Activated naive CD4-positive, alpha-beta T cell treated with anti-CD3 and anti-CD28 coated beads, Interleukin-2, amount 10 ng/mL, durations not matched to agents 7 days and 5 days (primary cell): ENCODE results near the gene RPL12.
"Not testable (repeated sequence)": the region's sequence is repeated elsewhere in the genome, so short reads cannot be mapped to it uniquely, and the experiment has no call there.

ENCODE experiments used
- CTCF ChIA-PET: fragments of 350-600 bp; sonication (Branson Sonifier 250); formaldehyde crosslinking; loops from one replicate; lab custom pipeline; 2021; ENCODE audit warnings: antibody characterized with exemption; lab: Charles Lee
- DNase-seq: peaks from one replicate; pipeline ENCODE4 v3.0.0-alpha.2; 2020
- H3K27ac Mint-ChIP-seq: one replicate; pipeline ENCODE4 v1.8.0; 2021; ENCODE audit warnings: mild to moderate bottlenecking, moderate library complexity, mixed read lengths
- H3K27me3 Mint-ChIP-seq: one replicate; pipeline ENCODE4 v1.8.0; 2021; ENCODE audit warnings: mild to moderate bottlenecking, mixed read lengths
- H3K36me3 Mint-ChIP-seq: one replicate; pipeline ENCODE4 v1.8.0; 2021; ENCODE audit warnings: mixed read lengths
- H3K4me1 Mint-ChIP-seq: one replicate; pipeline ENCODE4 v1.8.0; 2021; ENCODE audit warnings: mixed read lengths
- H3K4me3 Mint-ChIP-seq: one replicate; pipeline ENCODE4 v1.8.0; 2021; ENCODE audit warnings: mild to moderate bottlenecking, moderate library complexity, mixed read lengths
- H3K9me3 Mint-ChIP-seq: one replicate; pipeline ENCODE4 v1.8.0; 2021; ENCODE audit warnings: mixed read lengths

Gene RPL12

GRCh38 chr9:127489471-127490115 lies 38.4 kb upstream of the RPL12 start:
- H3K9me3 Mint-ChIP-seq: no peaks in the 10 kb centered on the region
- H3K27me3 Mint-ChIP-seq: no peaks in the 10 kb centered on the region
- no peak overlapping the region for H3K4me3 Mint-ChIP-seq
- H3K27ac Mint-ChIP-seq: no peak overlapping the region
- peaks cover 4% of the 10 kb centered on the region for H3K36me3 Mint-ChIP-seq
- no peak for DNase-seq
- no peaks in the 10 kb centered on the region for H3K4me1 Mint-ChIP-seq
- CTCF ChIA-PET: interaction anchor here (1.3 to 2.7 kb wide), 2 partner anchors 14 to 245 kb away, joined by 3 to 7 read pairs; partner anchors contain the start of gene TOR2A

GRCh38 chr9:127488946-127489345 lies 37.7 kb upstream of the RPL12 start:
- peaks cover 4% of the 10 kb centered on the region for H3K36me3 Mint-ChIP-seq
- H3K4me3 Mint-ChIP-seq: no peak overlapping the region
- H3K27ac Mint-ChIP-seq: no peak overlapping the region
- H3K27me3 Mint-ChIP-seq: no peaks in the 10 kb centered on the region
- no peak for DNase-seq
- H3K9me3 Mint-ChIP-seq: no peaks in the 10 kb centered on the region
- H3K4me1 Mint-ChIP-seq: no peaks in the 10 kb centered on the region
- CTCF ChIA-PET: interaction anchor here (0.9 to 2.7 kb wide), 3 partner anchors 15 to 246 kb away, joined by 3 to 7 read pairs (median 3); partner anchors contain the start of gene TOR2A

GRCh38 chr9:127485995-127486394 lies 34.8 kb upstream of the RPL12 start:
- Mint-ChIP-seq H3K27me3 (no peaks in the 10 kb centered on the region), H3K27ac (no peak overlapping the region), H3K36me3 (peaks cover 4% of the 10 kb centered on the region), H3K4me3 (no peak overlapping the region), H3K9me3 (no peaks in the 10 kb centered on the region), H3K4me1 (no peaks in the 10 kb centered on the region)
- CTCF ChIA-PET: no interaction called here
- no peak for DNase-seq

- Mint-ChIP-seq H3K36me3 (peaks cover 3% of the 10 kb centered on the region), H3K4me3 (no peak overlapping the region), H3K9me3 (no peaks in the 10 kb centered on the region), H3K27me3 (no peaks in the 10 kb centered on the region), H3K27ac (no peak overlapping the region), H3K4me1 (no peaks in the 10 kb centered on the region)
- DNase-seq: no peak
- CTCF ChIA-PET: no interaction called here
Measured at GRCh38 chr9:127482662-127483061, 31.5 kb upstream of the RPL12 start.

GRCh38 chr9:127479507-127480081 lies 28.4 kb upstream of the RPL12 start:
- Mint-ChIP-seq H3K27me3 (no peaks in the 10 kb centered on the region), H3K4me1 (no peaks in the 10 kb centered on the region), H3K9me3 (no peaks in the 10 kb centered on the region), H3K36me3 (peaks cover 3% of the 10 kb centered on the region), H3K4me3 (no peak overlapping the region), H3K27ac (no peak overlapping the region)
- CTCF ChIA-PET: no interaction called here
- DNase-seq: no peak

- Mint-ChIP-seq H3K4me1 (peaks cover 3% of the 10 kb centered on the region), H3K27ac (no peak overlapping the region), H3K4me3 (no peak overlapping the region), H3K27me3 (no peaks in the 10 kb centered on the region), H3K36me3 (no peaks in the 10 kb centered on the region), H3K9me3 (no peaks in the 10 kb centered on the region)
- CTCF ChIA-PET: no interaction called here
- no peak for DNase-seq
Measured at GRCh38 chr9:127474592-127474991, 23.4 kb upstream of the RPL12 start.

GRCh38 chr9:127473932-127474331 lies 22.7 kb upstream of the RPL12 start:
- Mint-ChIP-seq H3K27ac (no peak overlapping the region), H3K36me3 (no peaks in the 10 kb centered on the region), H3K4me1 (peaks cover 3% of the 10 kb centered on the region), H3K27me3 (no peaks in the 10 kb centered on the region), H3K9me3 (no peaks in the 10 kb centered on the region), H3K4me3 (no peak overlapping the region)
- DNase-seq: no peak
- CTCF ChIA-PET: no interaction called here

GRCh38 chr9:127473501-127473900 lies 22.3 kb upstream of the RPL12 start:
- Mint-ChIP-seq H3K27me3 (no peaks in the 10 kb centered on the region), H3K4me3 (no peak overlapping the region), H3K9me3 (no peaks in the 10 kb centered on the region), H3K27ac (no peak overlapping the region), H3K36me3 (no peaks in the 10 kb centered on the region), H3K4me1 (peaks cover 3% of the 10 kb centered on the region)
- no peak for DNase-seq
- CTCF ChIA-PET: no interaction called here

- Mint-ChIP-seq H3K4me3 (no peak overlapping the region), H3K27me3 (no peaks in the 10 kb centered on the region), H3K36me3 (peaks cover 7% of the 10 kb centered on the region), H3K27ac (no peak overlapping the region), H3K4me1 (peaks cover 3% of the 10 kb centered on the region), H3K9me3 (no peaks in the 10 kb centered on the region)
- no peak for DNase-seq
- CTCF ChIA-PET: no interaction called here
Measured at GRCh38 chr9:127470662-127471061, 19.5 kb upstream of the RPL12 start.

GRCh38 chr9:127467621-127468020 lies 16.4 kb upstream of the RPL12 start:
- DNase-seq: no peak
- Mint-ChIP-seq H3K9me3 (no peaks in the 10 kb centered on the region), H3K27ac (no peak overlapping the region), H3K4me1 (no peaks in the 10 kb centered on the region), H3K27me3 (no peaks in the 10 kb centered on the region), H3K4me3 (no peak overlapping the region), H3K36me3 (peaks cover 7% of the 10 kb centered on the region)
- CTCF ChIA-PET: no interaction called here

- H3K27me3 Mint-ChIP-seq, H3K4me3 Mint-ChIP-seq, H3K27ac Mint-ChIP-seq, DNase-seq, H3K36me3 Mint-ChIP-seq, H3K4me1 Mint-ChIP-seq, H3K9me3 Mint-ChIP-seq, CTCF ChIA-PET: not testable (repeated sequence)
Measured at GRCh38 chr9:127466407-127466917, 15.3 kb upstream of the RPL12 start.

GRCh38 chr9:127463911-127464310 lies 12.7 kb upstream of the RPL12 start:
- H3K9me3 Mint-ChIP-seq: no peaks in the 10 kb centered on the region
- H3K36me3 Mint-ChIP-seq: peaks cover 10% of the 10 kb centered on the region
- no peak for DNase-seq
- no peaks in the 10 kb centered on the region for H3K27me3 Mint-ChIP-seq
- H3K4me1 Mint-ChIP-seq: no peaks in the 10 kb centered on the region
- H3K27ac Mint-ChIP-seq: no peak overlapping the region
- CTCF ChIA-PET: no interaction called here
- no peak overlapping the region for H3K4me3 Mint-ChIP-seq

- H3K9me3 Mint-ChIP-seq: no peaks in the 10 kb centered on the region
- H3K27ac Mint-ChIP-seq: no peak overlapping the region
- CTCF ChIA-PET: no interaction called here
- no peaks in the 10 kb centered on the region for H3K27me3 Mint-ChIP-seq
- no peak overlapping the region for H3K4me3 Mint-ChIP-seq
- DNase-seq: no peak
- H3K4me1 Mint-ChIP-seq: no peaks in the 10 kb centered on the region
- peaks cover 10% of the 10 kb centered on the region for H3K36me3 Mint-ChIP-seq
Measured at GRCh38 chr9:127463382-127463781, 12.2 kb upstream of the RPL12 start.

- Mint-ChIP-seq H3K9me3 (no peaks in the 10 kb centered on the region), H3K27me3 (no peaks in the 10 kb centered on the region), H3K4me1 (peaks cover 2% of the 10 kb centered on the region), H3K27ac (no peak overlapping the region), H3K36me3 (peaks cover 7% of the 10 kb centered on the region), H3K4me3 (no peak overlapping the region)
- no peak for DNase-seq
- CTCF ChIA-PET: no interaction called here
Measured at GRCh38 chr9:127458921-127459320, 7.7 kb upstream of the RPL12 start.

- H3K4me1 Mint-ChIP-seq: peaks cover 6% of the 10 kb centered on the region
- CTCF ChIA-PET: no interaction called here
- no peak for DNase-seq
- peaks cover 7% of the 10 kb centered on the region for H3K36me3 Mint-ChIP-seq
- no peaks in the 10 kb centered on the region for H3K9me3 Mint-ChIP-seq
- H3K27me3 Mint-ChIP-seq: no peaks in the 10 kb centered on the region
- H3K27ac Mint-ChIP-seq: no peak overlapping the region
- H3K4me3 Mint-ChIP-seq: no peak overlapping the region
Measured at GRCh38 chr9:127457191-127457878, 6.1 kb upstream of the RPL12 start.
